ENCODE measurements around the gene CXCL12. TPM values are rescaled to one million over a fixed set of nuclear protein-coding genes. Genes with fewer than 3 reads are reported as not detected.

CXCL12 gene
- total and polyA plus RNA-seq, 2 experiments from 2014 or later, result 341 to 609 TPM

DNA sequence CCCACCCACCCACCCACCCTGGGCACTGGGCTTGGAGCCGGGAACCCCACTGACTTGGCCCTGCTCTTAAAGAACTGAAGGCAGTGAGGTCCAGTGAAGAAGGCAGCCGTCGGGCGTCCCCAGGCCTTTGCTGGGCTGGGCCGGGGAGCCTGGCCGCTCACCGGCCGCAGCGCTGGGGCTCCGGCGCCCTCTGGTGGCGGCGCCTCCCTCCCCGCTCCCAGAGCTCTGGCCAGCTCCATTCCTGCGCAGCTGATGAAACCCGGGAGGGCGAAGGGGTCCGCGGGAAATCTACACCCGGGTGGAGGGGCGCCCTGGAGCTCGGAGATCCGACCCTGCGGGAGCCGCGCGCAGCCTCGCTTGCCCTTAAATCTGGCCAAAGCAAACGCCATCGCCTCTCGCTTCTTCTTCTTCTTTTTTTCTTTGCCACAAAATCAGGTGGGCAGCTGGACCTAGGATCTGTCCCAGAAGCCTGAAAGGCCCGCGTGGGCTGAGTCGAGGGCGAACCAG lies 1.7 kb upstream of the CXCL12 start:
- Histone ChIP-seq H3K9me2 (ENCODE audit: insufficient read depth) (no peaks in the 10 kb centered on the region), H3K27me3 (replicated peaks; ENCODE audit: insufficient read depth) (no peaks in the 10 kb centered on the region), H3K4me3 (peak overlapping the region; percentile 60), H3K9me3 (ENCODE audit: low read depth) (no peaks in the 10 kb centered on the region), H3K27ac (no peak overlapping the region), H2AFZ (peak overlapping the region; percentile 73), H3F3A (ENCODE audit: insufficient read depth) (0 out of 2 replicates have a peak, but pooled peaks cover 10% of the 10 kb centered on the region), H3K36me3 (ENCODE audit: low read depth) (no peaks in the 10 kb centered on the region), H4K20me1 (ENCODE audit: insufficient read depth) (no peaks in the 10 kb centered on the region), H3K4me1 (ENCODE audit: insufficient read depth) (peaks cover 18% of the 10 kb centered on the region), H3K4me2 (ENCODE audit: unreplicated experiment) (peak overlapping the region; percentile 74), H3K79me2 (ENCODE audit: insufficient read depth) (peaks cover 36% of the 10 kb centered on the region), H3K9ac (peak overlapping the region; percentile 33; the same call in 1 of the 2 replicates)
- DNase-seq, result peak; percentile 88
- TF ChIP-seq EZH2 (IDR thresholded peaks at IDR 0.05; ENCODE audit: insufficient read depth, poor library complexity, severe bottlenecking), result no peak
- no peak for TF ChIP-seq EZH2phosphoT487 (IDR thresholded peaks at IDR 0.05; ENCODE audit: insufficient read depth, low read depth)
- in situ Hi-C loops (cut with MboI), result loop anchor here (10.0 kb wide), 3 partner anchors 202 to 468 kb away; no protein-coding TSS in a partner anchor
- 3 to 5% methylated on average over 34 to 35 of the region's 35 CpGs for WGBS, 2 experiments (ENCODE audit: low coverage in 1 of 2, low lambda C conversion rate in 2 of 2, missing lambda C conversion rate in 2 of 2)

DNA sequence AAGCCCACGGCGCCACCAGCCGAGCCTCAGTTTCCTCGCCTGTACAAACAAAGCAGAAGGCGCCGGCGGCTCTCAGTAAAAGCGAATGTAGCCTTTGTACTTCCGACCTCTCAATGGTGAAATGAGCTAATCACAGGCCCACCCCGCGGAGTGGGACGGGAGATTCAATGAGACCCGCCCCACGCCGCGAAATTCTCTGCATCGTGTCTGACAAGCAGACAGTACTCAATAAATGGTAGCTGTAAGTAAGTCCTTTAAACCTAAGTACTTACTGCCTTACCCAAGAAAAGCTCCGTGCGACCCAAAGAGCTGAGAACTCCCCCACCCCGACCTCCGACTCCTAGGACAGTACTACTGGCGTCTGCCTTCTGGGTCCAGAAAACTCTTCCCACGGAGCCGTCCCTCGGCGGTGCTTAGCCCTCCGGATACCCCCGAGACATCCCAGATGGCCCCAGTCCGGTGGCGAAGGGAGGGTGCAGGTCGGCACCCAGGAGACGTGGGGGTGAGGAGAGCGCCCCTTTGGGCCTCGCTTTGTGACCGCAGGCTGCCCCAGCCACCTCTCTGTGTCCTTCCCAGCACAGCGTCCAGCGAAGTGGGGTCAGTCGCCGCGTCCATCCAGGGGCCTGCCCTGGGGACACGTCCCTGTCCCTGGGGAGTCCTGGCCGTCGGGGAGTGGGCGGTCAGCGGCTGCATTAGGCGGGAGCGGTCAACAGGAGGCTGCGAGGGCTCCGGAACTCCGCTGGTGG lies 972 bp upstream of the CXCL12 start:
- peak overlapping the region; percentile 67; the same call in 1 of the 2 replicates for H3K9ac ChIP-seq
- H3K27me3 ChIP-seq (replicated peaks; ENCODE audit: insufficient read depth), result no peaks in the 10 kb centered on the region
- no peaks in the 10 kb centered on the region for H3K9me2 ChIP-seq (ENCODE audit: insufficient read depth)
- peak overlapping the region; percentile 86 for H2AFZ ChIP-seq
- in situ Hi-C loops (cut with MboI), result loop anchor here (10.0 kb wide), 3 partner anchors 201 to 469 kb away; no protein-coding TSS in a partner anchor
- peak overlapping the region; percentile 77 for H3K4me2 ChIP-seq (ENCODE audit: unreplicated experiment)
- 40 to 44% methylated on average over 45 to 50 of the region's 50 CpGs for WGBS, 2 experiments (ENCODE audit: low coverage in 1 of 2, low lambda C conversion rate in 2 of 2, missing lambda C conversion rate in 2 of 2)
- no peak overlapping the region for H3K27ac ChIP-seq
- no peaks in the 10 kb centered on the region for H4K20me1 ChIP-seq (ENCODE audit: insufficient read depth)
- peaks cover 43% of the 10 kb centered on the region for H3K79me2 ChIP-seq (ENCODE audit: insufficient read depth)
- H3K9me3 ChIP-seq (ENCODE audit: low read depth), result no peaks in the 10 kb centered on the region
- H3F3A ChIP-seq (ENCODE audit: insufficient read depth), result 0 out of 2 replicates have a peak, but pooled peaks cover 10% of the 10 kb centered on the region
- no peak for TF ChIP-seq EZH2phosphoT487 (IDR thresholded peaks at IDR 0.05; ENCODE audit: insufficient read depth, low read depth)
- no peak for TF ChIP-seq EZH2 (IDR thresholded peaks at IDR 0.05; ENCODE audit: insufficient read depth, poor library complexity, severe bottlenecking)
- peak overlapping the region; percentile 74 for H3K4me3 ChIP-seq
- no peaks in the 10 kb centered on the region for H3K36me3 ChIP-seq (ENCODE audit: low read depth)
- H3K4me1 ChIP-seq (ENCODE audit: insufficient read depth), result peaks cover 16% of the 10 kb centered on the region
- peak; percentile 28 for DNase-seq

DNA sequence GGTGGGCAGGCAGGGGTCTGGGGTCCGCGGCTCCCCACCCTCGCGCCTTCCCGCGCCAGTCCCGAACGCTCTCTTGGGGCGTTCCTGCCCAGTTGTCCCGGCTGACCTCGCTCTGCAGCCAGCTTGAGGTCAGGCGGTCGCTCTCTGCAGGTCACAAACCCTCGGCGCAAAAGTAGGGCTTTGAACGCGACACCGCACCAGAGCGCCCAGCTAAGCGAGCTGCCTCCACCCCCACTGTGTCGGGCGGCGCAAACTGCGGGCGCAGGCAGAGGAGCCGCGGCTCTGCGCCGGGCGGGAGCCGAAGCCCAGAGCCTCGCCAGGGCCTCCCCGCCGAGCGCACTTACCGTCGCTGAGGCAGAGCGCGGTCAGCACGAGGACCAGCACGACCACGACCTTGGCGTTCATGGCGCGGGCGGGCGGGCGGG lies 284 bp downstream of the CXCL12 start:
- peaks cover 56% of the 10 kb centered on the region for H3K79me2 ChIP-seq (ENCODE audit: insufficient read depth)
- peaks cover 9% of the 10 kb centered on the region for H3K4me1 ChIP-seq (ENCODE audit: insufficient read depth)
- H3K9me2 ChIP-seq (ENCODE audit: insufficient read depth), result no peaks in the 10 kb centered on the region
- no peaks in the 10 kb centered on the region for H4K20me1 ChIP-seq (ENCODE audit: insufficient read depth)
- H3F3A ChIP-seq (ENCODE audit: insufficient read depth), result 0 out of 2 replicates have a peak, but pooled peaks cover 15% of the 10 kb centered on the region
- 1% methylated on average over 32 to 46 of the region's 48 CpGs for WGBS, 2 experiments (ENCODE audit: low coverage in 1 of 2, low lambda C conversion rate in 2 of 2, missing lambda C conversion rate in 2 of 2)
- H3K27ac ChIP-seq, result no peak overlapping the region
- peak overlapping the region; percentile 83 for H3K4me3 ChIP-seq
- H2AFZ ChIP-seq, result peak overlapping the region; percentile 80
- H3K36me3 ChIP-seq (ENCODE audit: low read depth), result 0 out of 2 replicates have a peak, but pooled peaks cover 7% of the 10 kb centered on the region
- peak overlapping the region; percentile 97 for H3K4me2 ChIP-seq (ENCODE audit: unreplicated experiment)
- peak; percentile 78 for DNase-seq
- in situ Hi-C loops (cut with MboI), result loop anchor here (5.0 to 10.0 kb wide), 4 partner anchors 200 to 712 kb away; no protein-coding TSS in a partner anchor
- no peaks in the 10 kb centered on the region for H3K27me3 ChIP-seq (replicated peaks; ENCODE audit: insufficient read depth)
- no peak for TF ChIP-seq EZH2 (IDR thresholded peaks at IDR 0.05; ENCODE audit: insufficient read depth, poor library complexity, severe bottlenecking)
- TF ChIP-seq EZH2phosphoT487 (IDR thresholded peaks at IDR 0.05; ENCODE audit: insufficient read depth, low read depth), result no peak
- H3K9ac ChIP-seq, result peak overlapping the region; percentile 80
- no peaks in the 10 kb centered on the region for H3K9me3 ChIP-seq (ENCODE audit: low read depth)

DNA sequence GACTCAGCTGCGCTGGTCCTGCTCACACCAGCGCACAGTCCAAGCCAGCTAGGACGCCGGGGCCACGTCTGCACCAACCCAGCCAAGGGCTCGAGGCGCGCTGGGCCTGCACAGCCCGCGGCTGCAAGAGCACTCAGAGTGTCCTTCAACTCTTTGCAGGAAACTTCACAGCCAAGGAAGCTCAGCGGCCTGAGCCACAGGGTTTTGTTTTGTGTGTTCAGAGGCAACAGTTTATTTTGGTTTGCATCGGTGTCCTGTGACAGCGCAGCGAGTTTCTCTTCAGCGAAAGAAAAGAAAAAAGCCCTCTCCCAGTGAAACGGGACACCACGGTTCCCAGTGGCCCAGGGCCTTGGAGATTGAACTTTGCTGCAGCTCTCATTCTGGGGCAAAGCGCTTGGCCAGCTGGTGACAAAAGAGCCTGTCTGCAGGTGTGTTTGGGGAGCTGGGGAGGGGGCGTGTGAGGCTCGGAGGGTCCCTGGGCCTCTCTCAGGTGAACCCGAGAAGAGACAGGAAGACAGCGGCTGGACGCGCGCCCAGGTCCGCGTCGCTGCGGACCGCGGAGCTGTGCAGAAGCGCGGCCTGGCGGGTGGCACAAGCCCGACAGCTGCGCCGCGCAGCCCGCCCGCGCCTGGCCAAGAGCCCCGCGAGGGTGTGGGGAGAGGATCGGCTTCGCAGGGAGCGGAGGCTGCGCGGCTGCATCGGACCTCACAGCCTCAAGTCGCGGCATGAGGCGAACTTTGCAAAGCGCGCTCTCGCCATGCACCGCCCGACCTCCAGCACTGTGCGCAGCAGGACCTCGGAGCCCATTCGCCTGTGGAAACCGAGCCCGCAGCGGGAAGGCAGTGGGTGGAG lies 922 bp downstream of the CXCL12 start:
- H3K79me2 ChIP-seq (ENCODE audit: insufficient read depth), result peaks cover 62% of the 10 kb centered on the region
- H3K9ac ChIP-seq, result peak overlapping the region; percentile 80
- peak overlapping the region; percentile 97 for H3K4me2 ChIP-seq (ENCODE audit: unreplicated experiment)
- H3K9me3 ChIP-seq (ENCODE audit: low read depth), result no peaks in the 10 kb centered on the region
- H2AFZ ChIP-seq, result peak overlapping the region; percentile 80
- H3K4me3 ChIP-seq, result peak overlapping the region; percentile 83
- H3K36me3 ChIP-seq (ENCODE audit: low read depth), result 0 out of 2 replicates have a peak, but pooled peaks cover 11% of the 10 kb centered on the region
- in situ Hi-C loops (cut with MboI), result loop anchor here (5.0 to 10.0 kb wide), 4 partner anchors 199 to 712 kb away; no protein-coding TSS in a partner anchor
- 1 to 2% methylated on average over 43 to 59 of the region's 63 CpGs for WGBS, 2 experiments (ENCODE audit: low coverage in 1 of 2, low lambda C conversion rate in 2 of 2, missing lambda C conversion rate in 2 of 2)
- peak; percentile 79 for DNase-seq
- no peaks in the 10 kb centered on the region for H3K27me3 ChIP-seq (replicated peaks; ENCODE audit: insufficient read depth)
- peaks cover 17% of the 10 kb centered on the region; the same call in 1 of the 2 replicates for H3F3A ChIP-seq (ENCODE audit: insufficient read depth)
- H3K27ac ChIP-seq, result peak overlapping the region; percentile 45
- H3K9me2 ChIP-seq (ENCODE audit: insufficient read depth), result no peaks in the 10 kb centered on the region
- peaks cover 9% of the 10 kb centered on the region for H3K4me1 ChIP-seq (ENCODE audit: insufficient read depth)
- TF ChIP-seq EZH2phosphoT487 (IDR thresholded peaks at IDR 0.05; ENCODE audit: insufficient read depth, low read depth) (no peak), EZH2 (IDR thresholded peaks at IDR 0.05; ENCODE audit: insufficient read depth, poor library complexity, severe bottlenecking) (no peak)
- H4K20me1 ChIP-seq (ENCODE audit: insufficient read depth), result no peaks in the 10 kb centered on the region
